Caco-2 (cell line): ENCODE data around the gene RRP1B. TPM values are rescaled to one million over a fixed set of nuclear protein-coding genes. Genes with fewer than 3 reads are reported as not detected.

Source experiments
- BruUV-seq: library from RNA; stranded (reverse); fragments of 400-500 nt; replicated peaks from 2 replicates; lab custom pipeline; 2021; lab: Mats Ljungman, UMichigan
- CTCF ChIA-PET: fragments of 300-600 bp; sonication (Branson Sonifier 250); formaldehyde crosslinking; loops from one replicate; lab custom pipeline; 2022; ENCODE audit warnings: antibody characterized with exemption; lab: Charles Lee
- POLR2A ChIA-PET: fragments of 300-600 bp; sonication (Branson Sonifier 250); formaldehyde crosslinking; loops from one replicate; lab custom pipeline; 2022; ENCODE audit warnings: antibody characterized with exemption; lab: Charles Lee
- DNase-seq, 2 experiments: peaks; one replicate each; pipeline versions ENCODE4 v3.0.0 to v3.0.0-alpha.2; 2020 to 2022
- H3K27me3 ChIP-seq: replicated peaks from 2 replicates; pipeline ENCODE4 v1.6.0; 2011; ENCODE audit warnings: low read length; ENCODE audit not compliant: control insufficient read depth, insufficient read depth
- H3K36me3 ChIP-seq: 2 replicates; pipeline ENCODE4 v1.5.1; 2011; ENCODE audit warnings: low read length; ENCODE audit not compliant: control insufficient read depth, insufficient read depth
- H3K4me1 ChIP-seq: fragments of 250-450 bp; sonication (Bioruptor Pico); 2 replicates; pipeline ENCODE4 v1.5.1; 2020; ENCODE audit warnings: mild to moderate bottlenecking
- H3K4me3 ChIP-seq: 2 replicates; pipeline ENCODE4 v1.5.1; 2011; ENCODE audit warnings: low read depth, mild to moderate bottlenecking, control low read depth, low read length
- H3K9me3 ChIP-seq: fragments of 250-450 bp; sonication (Bioruptor Pico); 2 replicates; pipeline ENCODE4 v1.5.1; 2020; ENCODE audit warnings: mild to moderate bottlenecking, moderate library complexity
- H3K27ac Mint-ChIP-seq: one replicate; pipeline ENCODE4 v1.8.0; 2022; ENCODE audit warnings: mixed read lengths; ENCODE audit not compliant: unreplicated experiment
- H3K27me3 Mint-ChIP-seq: one replicate; pipeline ENCODE4 v1.8.0; 2022; ENCODE audit warnings: mixed read lengths; ENCODE audit not compliant: insufficient read depth, unreplicated experiment
- H3K36me3 Mint-ChIP-seq: one replicate; pipeline ENCODE4 v1.8.0; 2022; ENCODE audit warnings: mild to moderate bottlenecking, mixed read lengths; ENCODE audit not compliant: insufficient read depth, unreplicated experiment
- H3K4me1 Mint-ChIP-seq: one replicate; pipeline ENCODE4 v1.8.0; 2022; ENCODE audit warnings: low read depth, mixed read lengths; ENCODE audit not compliant: unreplicated experiment
- H3K4me3 Mint-ChIP-seq: one replicate; pipeline ENCODE4 v1.8.0; 2022; ENCODE audit warnings: mild to moderate bottlenecking, moderate library complexity, mixed read lengths; ENCODE audit not compliant: unreplicated experiment
- H3K9me3 Mint-ChIP-seq: one replicate; pipeline ENCODE4 v1.8.0; 2022; ENCODE audit warnings: mixed read lengths; ENCODE audit not compliant: unreplicated experiment
- intact Hi-C: fragments of 100-400 bp; cut with micrococcal nuclease; formaldehyde crosslinking; loops from one replicate; pipeline ENCODE4 v1.10.0; 2022; ENCODE audit not compliant: unreplicated experiment
- total RNA-seq: library from RNA; stranded (reverse); gene quantifications from 2 replicates; pipeline ENCODE4 v1.2.3, GENCODE V29; 2022
- TF ChIP-seq, protein P1 (sequence below), 2 experiments: fragments of 200-600 bp in 1 of 2; IDR thresholded peaks; 1 replicate in 1 of 2; 2 replicates in 1 of 2; pipeline versions ENCODE4 v1.5.1 to v1.8.0; 2011 to 2022; ENCODE audit warnings: antibody characterized with exemption in 1 of 2, control low read depth in 1 of 2, inconsistent platforms in 1 of 2, low read depth in 1 of 2, low read length in 1 of 2, mild to moderate bottlenecking in 1 of 2, moderate library complexity in 1 of 2; ENCODE audit not compliant: insufficient read depth in 1 of 2, severe bottlenecking in 1 of 2, unreplicated experiment in 1 of 2

RRP1B gene
- total RNA-seq, 1 experiment from 2014 or later: 49.5 TPM

GRCh38 chr21:43681650-43682049, 22.3 kb downstream of the RRP1B start:
- ChIA-PET CTCF (no interaction called here), POLR2A (no interaction called here)
- Mint-ChIP-seq H3K9me3 (no peaks in the 10 kb centered on the region), H3K36me3 (peaks cover 95% of the 10 kb centered on the region), H3K27ac (no peak overlapping the region), H3K4me3 (no peak overlapping the region), H3K4me1 (peaks cover 12% of the 10 kb centered on the region), H3K27me3 (no peaks in the 10 kb centered on the region)
- Histone ChIP-seq H3K36me3 (peaks cover 1% of the 10 kb centered on the region), H3K27me3 (no peaks in the 10 kb centered on the region), H3K4me3 (no peak overlapping the region), H3K4me1 (no peaks in the 10 kb centered on the region), H3K9me3 (no peaks in the 10 kb centered on the region)
- TF ChIP-seq, protein P1, sequence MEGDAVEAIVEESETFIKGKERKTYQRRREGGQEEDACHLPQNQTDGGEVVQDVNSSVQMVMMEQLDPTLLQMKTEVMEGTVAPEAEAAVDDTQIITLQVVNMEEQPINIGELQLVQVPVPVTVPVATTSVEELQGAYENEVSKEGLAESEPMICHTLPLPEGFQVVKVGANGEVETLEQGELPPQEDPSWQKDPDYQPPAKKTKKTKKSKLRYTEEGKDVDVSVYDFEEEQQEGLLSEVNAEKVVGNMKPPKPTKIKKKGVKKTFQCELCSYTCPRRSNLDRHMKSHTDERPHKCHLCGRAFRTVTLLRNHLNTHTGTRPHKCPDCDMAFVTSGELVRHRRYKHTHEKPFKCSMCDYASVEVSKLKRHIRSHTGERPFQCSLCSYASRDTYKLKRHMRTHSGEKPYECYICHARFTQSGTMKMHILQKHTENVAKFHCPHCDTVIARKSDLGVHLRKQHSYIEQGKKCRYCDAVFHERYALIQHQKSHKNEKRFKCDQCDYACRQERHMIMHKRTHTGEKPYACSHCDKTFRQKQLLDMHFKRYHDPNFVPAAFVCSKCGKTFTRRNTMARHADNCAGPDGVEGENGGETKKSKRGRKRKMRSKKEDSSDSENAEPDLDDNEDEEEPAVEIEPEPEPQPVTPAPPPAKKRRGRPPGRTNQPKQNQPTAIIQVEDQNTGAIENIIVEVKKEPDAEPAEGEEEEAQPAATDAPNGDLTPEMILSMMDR (IDR thresholded peaks at IDR 0.05; ENCODE audit: insufficient read depth in 1 of 2, low read depth in 1 of 2, low read length in 1 of 2, severe bottlenecking in 1 of 2, unreplicated experiment in 1 of 2): no peak
- DNase-seq: no peak
- BruUV-seq: no TSS peak
- intact Hi-C loops: no loop called here

GRCh38 chr21:43684424-43684823, 25.1 kb downstream of the RRP1B start:
- no peak for DNase-seq
- no peaks in the 10 kb centered on the region for H3K9me3 ChIP-seq
- H3K36me3 ChIP-seq: peaks cover 2% of the 10 kb centered on the region
- H3K4me1 ChIP-seq: no peaks in the 10 kb centered on the region
- POLR2A ChIA-PET: no interaction called here
- H3K4me3 ChIP-seq: no peak overlapping the region
- Mint-ChIP-seq H3K4me1 (peaks cover 7% of the 10 kb centered on the region), H3K27me3 (no peaks in the 10 kb centered on the region), H3K9me3 (no peaks in the 10 kb centered on the region), H3K27ac (no peak overlapping the region), H3K36me3 (peaks cover 91% of the 10 kb centered on the region), H3K4me3 (no peak overlapping the region)
- TF ChIP-seq, protein P1 (IDR thresholded peaks at IDR 0.05; ENCODE audit: insufficient read depth in 1 of 2, low read depth in 1 of 2, low read length in 1 of 2, severe bottlenecking in 1 of 2, unreplicated experiment in 1 of 2): no peak
- no peaks in the 10 kb centered on the region for H3K27me3 ChIP-seq
- intact Hi-C loops: no loop called here
- CTCF ChIA-PET: no interaction called here
- BruUV-seq: no TSS peak

DNA sequence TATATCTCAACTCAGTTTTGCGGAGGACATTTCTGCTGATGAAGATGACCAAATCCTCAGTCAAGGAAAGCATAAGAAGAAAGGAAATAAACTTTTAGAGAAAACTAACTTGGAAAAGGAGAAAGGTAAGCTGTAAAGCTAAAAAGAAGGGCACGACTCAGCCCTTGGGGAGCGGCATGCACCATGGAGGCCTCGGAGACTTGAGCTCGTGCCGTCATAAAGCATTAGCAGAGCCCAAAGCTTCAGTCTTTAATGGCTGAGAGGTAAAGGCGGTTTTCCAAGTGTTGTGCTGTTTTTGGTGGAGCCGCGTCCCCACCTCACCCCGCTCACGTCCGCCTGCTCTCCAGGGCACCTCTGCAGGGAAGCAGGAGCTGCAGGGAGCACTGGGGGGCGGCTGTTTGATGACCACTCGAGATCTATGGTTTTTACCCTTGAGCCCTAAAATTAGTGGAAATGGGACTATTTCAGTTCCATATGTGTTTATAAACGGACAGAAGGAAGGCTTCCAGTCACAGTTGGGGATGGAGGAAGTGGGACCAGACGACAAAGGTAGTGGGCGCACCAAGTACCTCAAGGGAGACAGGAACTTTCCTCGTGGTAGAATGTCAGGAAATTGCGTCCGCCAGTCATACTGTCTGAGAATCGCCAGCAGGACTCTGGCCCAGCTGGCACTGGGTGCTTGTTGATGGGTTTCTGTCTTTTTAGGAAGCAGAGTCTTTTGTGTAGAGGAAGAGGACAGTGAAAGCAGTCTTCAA, 27.6 kb downstream of the RRP1B start:
- intact Hi-C loops: no loop called here
- no peak for DNase-seq
- ChIA-PET CTCF (no interaction called here), POLR2A (no interaction called here)
- Mint-ChIP-seq H3K9me3 (no peaks in the 10 kb centered on the region), H3K27ac (peak overlapping the region; percentile 65), H3K4me1 (no peaks in the 10 kb centered on the region), H3K27me3 (no peaks in the 10 kb centered on the region), H3K4me3 (no peak overlapping the region), H3K36me3 (peaks cover 89% of the 10 kb centered on the region)
- H3K9me3 ChIP-seq: no peaks in the 10 kb centered on the region
- no peaks in the 10 kb centered on the region for H3K4me1 ChIP-seq
- TF ChIP-seq, protein P1 (IDR thresholded peaks at IDR 0.05; ENCODE audit: insufficient read depth in 1 of 2, low read depth in 1 of 2, low read length in 1 of 2, severe bottlenecking in 1 of 2, unreplicated experiment in 1 of 2): no peak
- H3K27me3 ChIP-seq: no peaks in the 10 kb centered on the region
- no peak overlapping the region for H3K4me3 ChIP-seq
- BruUV-seq: no TSS peak
- H3K36me3 ChIP-seq: peaks cover 2% of the 10 kb centered on the region
